Measurements from ENCODE around the gene TDRD10. TPM values are rescaled to one million over a fixed set of nuclear protein-coding genes. Genes with fewer than 3 reads are reported as not detected.
"Not testable (repeated sequence)": the region's sequence is repeated elsewhere in the genome, so short reads cannot be mapped to it uniquely, and the experiment has no call there.

Gene TDRD10
- total RNA-seq, 1 donor: not detected

GRCh38 chr1:154524881-154525280, 22.9 kb downstream of the TDRD10 start:
- TF ChIP-seq CTCF (IDR thresholded peaks at IDR 0.05; ENCODE audit: insufficient read depth, low read length): no peak
- no peak for DNase-seq (ENCODE audit: low read depth)
- H3K4me3 ChIP-seq (ENCODE audit: low read depth, low read length): no peak overlapping the region

DNA sequence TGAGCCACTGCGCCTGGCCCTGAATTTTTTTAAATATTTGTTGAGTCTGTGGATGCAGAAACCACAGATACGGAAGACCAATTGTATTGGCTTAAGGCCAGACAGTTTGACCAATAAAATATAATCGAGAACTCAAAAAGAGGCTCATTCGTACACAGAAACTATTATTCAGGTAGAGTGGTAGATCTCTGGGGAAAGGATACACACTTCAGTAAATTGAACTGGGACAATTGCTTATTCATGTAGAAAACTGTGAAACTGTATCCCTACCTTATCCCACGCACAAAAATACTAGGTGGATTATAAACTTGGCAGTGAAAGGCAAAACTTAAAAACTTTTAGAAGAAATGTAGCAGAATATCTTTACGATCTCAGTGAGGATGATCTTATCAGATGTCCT, 25.2 kb downstream of the TDRD10 start:
- no peak overlapping the region for H3K4me3 ChIP-seq (ENCODE audit: low read depth, low read length)
- DNase-seq (ENCODE audit: low read depth): no peak
- TF ChIP-seq CTCF (IDR thresholded peaks at IDR 0.05; ENCODE audit: insufficient read depth, low read length): no peak

DNA sequence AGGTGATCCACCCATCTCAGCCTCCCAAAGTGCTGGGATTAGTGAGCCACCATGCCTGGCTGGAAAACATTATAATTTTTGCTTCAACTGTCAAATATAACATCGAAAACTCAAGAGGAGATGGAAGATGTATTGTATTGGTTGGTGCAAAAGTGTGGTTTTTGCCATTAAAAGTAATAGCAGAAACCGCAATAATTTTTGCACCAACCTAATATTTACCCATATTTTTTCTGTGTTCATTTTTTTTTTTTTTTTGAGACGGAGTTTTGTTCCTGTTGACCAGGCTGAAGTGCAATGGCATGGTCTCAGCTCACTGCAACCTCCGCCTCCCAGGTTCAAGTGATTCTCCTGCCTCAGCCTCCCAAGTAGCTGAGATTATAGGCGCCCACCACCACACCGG, 27.3 kb downstream of the TDRD10 start:
- no peak for DNase-seq (ENCODE audit: low read depth)
- TF ChIP-seq CTCF (IDR thresholded peaks at IDR 0.05; ENCODE audit: insufficient read depth, low read length): no peak
- H3K4me3 ChIP-seq (ENCODE audit: low read depth, low read length): no peak overlapping the region

GRCh38 chr1:154531950-154532349, 29.9 kb downstream of the TDRD10 start:
- DNase-seq (ENCODE audit: low read depth): not testable (repeated sequence)

GRCh38 chr1:154533952-154534844, 32.2 kb downstream of the TDRD10 start:
- DNase-seq (ENCODE audit: low read depth): no peak
- TF ChIP-seq CTCF (IDR thresholded peaks at IDR 0.05; ENCODE audit: insufficient read depth, low read length): peak; percentile 46
- H3K4me3 ChIP-seq (ENCODE audit: low read depth, low read length): no peak overlapping the region

More at GRCh38 chr1:154531950-154532349, 29.9 kb downstream of the TDRD10 start:
- not testable (repeated sequence) for H3K4me3 ChIP-seq (ENCODE audit: low read depth, low read length)

- H3K4me3 ChIP-seq (ENCODE audit: low read depth, low read length): no peak overlapping the region
- DNase-seq (ENCODE audit: low read depth): no peak
- no peak for TF ChIP-seq CTCF (IDR thresholded peaks at IDR 0.05; ENCODE audit: insufficient read depth, low read length)
Observed at GRCh38 chr1:154536570-154536969, 34.6 kb downstream of the TDRD10 start.

GRCh38 chr1:154539486-154540483, 37.8 kb downstream of the TDRD10 start:
- H3K4me3 ChIP-seq (ENCODE audit: low read depth, low read length): no peak overlapping the region
- no peak for TF ChIP-seq CTCF (IDR thresholded peaks at IDR 0.05; ENCODE audit: insufficient read depth, low read length)
- DNase-seq (ENCODE audit: low read depth): no peak
